Measurements from ENCODE around the gene NMB.
"Not testable (repeated sequence)": the region's sequence is repeated elsewhere in the genome, so short reads cannot be mapped to it uniquely, and the experiment has no call there.

NMB gene

GRCh38 chr15:84654689-84655453 is 3.1 kb downstream of the NMB start:
- DNase-seq (ENCODE audit: low spot score): peak; percentile 85

DNA sequence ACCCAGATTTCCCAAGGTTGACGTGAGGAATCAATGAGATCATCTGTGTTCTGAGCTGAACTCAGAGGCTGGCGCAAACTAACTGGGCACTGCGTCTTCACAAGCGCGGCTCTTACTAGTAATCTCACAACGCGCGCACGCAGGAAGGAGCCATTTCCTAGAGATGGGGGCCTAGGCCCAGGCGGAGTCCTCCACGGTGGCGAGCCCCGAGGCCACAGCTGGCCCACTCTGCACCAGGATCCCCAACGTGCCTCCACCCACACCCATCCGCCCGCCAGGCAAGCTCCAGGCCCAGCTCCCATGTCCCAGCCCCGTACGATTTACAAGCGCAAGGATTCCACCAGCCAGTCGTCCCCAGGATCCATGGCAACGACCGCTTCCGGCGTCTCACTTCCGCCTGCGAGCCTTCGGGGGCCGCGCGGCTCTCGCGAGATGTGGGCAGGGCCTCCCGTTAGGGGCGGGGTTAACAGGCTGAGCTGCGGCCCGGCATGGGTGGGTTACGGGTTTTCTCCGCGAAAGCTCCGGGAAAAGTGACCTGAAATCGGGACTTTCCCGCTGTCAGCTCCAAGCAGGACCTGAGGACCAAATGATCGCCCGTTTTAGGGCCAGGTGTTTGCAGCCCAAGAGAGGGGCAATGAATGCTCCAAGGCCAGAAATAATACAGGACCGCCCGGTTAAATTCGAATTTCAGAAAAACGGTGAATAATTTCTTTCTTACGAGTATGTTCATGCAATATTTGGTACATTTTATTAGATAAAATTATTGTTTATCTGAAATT is 3.9 kb downstream of the NMB start, which contains the start of gene WDR73:
WDR73 (minus strand) TSS at position 374 of the 779 bp plus-strand sequence; CDS start at position 365, 9 bp downstream.
- peak; percentile 96 for DNase-seq (ENCODE audit: low spot score)

GRCh38 chr15:84653584-84653909 is 4.5 kb downstream of the NMB start:
- DNase-seq (ENCODE audit: low spot score): no peak

DNA sequence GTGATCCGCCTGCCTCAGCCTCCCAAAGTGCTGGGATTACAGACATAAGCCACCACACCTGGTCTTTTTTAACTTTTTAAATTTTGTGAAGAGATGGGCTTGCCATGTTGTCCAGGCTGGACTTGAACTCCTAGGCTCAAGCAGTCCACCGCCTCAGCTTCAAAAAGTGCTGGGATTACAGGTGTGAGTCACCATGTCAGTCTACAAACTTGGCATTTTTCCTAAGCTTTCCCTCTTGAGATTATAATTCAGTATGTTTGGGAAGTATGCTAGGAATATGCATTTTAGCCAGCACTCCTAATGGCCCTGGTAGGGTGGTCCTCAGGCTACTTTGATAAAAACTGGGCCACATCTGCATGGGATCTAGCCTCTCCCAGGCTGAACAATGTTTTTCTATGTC is 8.3 kb downstream of the NMB start:
- no peak for DNase-seq (ENCODE audit: low spot score)

GRCh38 chr15:84648539-84648938 is 9.5 kb downstream of the NMB start:
- DNase-seq (ENCODE audit: low spot score): no peak

- DNase-seq (ENCODE audit: low spot score): no peak
These were observed 10.3 kb downstream of the NMB start for GRCh38 chr15:84647726-84648125.

DNA sequence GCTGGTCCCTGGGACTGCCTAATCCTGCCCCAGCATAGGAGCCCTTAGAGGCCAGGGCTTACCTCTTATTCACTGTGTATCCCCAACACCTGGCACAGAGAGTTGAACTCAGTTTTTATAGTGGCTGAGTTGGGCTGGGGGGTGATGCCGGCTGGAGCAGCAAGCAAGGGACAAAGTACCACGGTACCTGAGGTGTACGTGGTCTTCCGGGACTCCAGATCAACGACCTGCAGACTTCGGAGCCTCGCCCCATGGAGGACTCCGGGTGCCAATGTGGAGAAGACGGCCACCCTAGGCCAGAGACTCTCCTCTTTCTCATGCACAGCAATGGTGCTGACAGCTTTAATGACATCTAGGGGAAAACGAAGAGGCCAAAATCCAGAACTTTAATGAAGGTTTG is 12.0 kb downstream of the NMB start:
- no peak for DNase-seq (ENCODE audit: low spot score)

DNA sequence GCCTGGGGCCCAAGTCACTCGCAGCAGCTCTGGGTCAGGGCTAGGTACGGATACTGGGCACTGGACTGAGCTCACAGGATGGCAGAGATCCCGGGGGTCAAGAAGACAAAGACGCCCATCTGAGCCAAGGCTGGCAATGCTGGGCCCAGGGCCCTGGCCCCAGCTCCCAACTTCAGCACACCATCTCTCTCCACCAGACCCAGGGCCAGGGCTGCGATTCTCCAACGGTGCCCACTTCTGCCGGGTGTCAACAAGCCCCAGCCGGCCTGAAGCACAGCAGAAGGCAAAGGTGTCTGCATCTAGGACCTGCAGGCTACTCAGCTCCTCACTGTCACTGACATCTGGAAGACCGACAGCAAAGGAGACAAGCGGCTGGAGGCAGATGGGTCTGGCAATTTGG is 12.5 kb downstream of the NMB start:
- no peak for DNase-seq (ENCODE audit: low spot score)

- DNase-seq (ENCODE audit: low spot score): no peak
These were observed 14.2 kb downstream of the NMB start for GRCh38 chr15:84643838-84644237.

- DNase-seq (ENCODE audit: low spot score): not testable (repeated sequence)
These were observed 15.4 kb downstream of the NMB start for GRCh38 chr15:84642640-84643039.

DNA sequence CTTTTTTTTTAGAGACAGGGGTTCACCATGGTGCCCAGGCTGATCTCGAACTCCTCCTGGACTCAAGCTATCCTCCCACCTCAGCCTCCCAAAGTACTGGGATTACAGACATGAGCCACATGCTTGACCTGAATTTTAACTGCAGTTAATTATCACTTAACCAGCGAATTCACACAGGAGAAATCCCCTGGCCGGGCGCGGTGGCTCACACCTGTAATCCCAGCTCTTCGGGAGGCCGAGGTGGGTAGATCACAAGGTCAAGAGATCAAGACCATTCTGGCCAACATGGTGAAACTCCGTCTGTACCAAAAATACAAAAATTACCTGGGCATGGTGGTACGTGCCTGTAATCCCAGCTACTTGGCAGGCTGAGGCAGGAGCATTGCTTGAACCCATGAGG is 16.1 kb downstream of the NMB start:
- not testable (repeated sequence) for DNase-seq (ENCODE audit: low spot score)

DNA sequence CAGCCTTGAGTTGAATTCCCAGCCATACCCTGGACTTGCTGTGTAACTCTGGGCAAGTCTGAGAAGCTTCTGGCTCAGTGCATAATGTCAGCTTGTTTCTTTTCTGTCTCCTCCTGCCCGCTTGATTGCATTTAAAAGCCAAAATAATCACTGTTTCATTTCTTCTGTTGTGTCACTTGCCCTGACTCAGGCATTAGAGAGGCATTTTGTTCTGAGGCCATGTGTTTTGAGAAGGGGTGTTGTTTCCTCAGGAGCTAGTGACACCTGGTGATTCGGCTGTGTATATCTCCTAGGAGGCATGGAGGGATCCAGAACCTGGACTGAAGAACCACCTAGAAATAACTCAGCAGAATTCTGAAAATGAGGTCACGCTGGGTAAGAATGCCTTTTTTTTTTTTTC is 19.9 kb downstream of the NMB start:
- no peak for DNase-seq (ENCODE audit: low spot score)

- DNase-seq (ENCODE audit: low spot score): no peak
These were observed 23.7 kb downstream of the NMB start for GRCh38 chr15:84634228-84634837.

DNA sequence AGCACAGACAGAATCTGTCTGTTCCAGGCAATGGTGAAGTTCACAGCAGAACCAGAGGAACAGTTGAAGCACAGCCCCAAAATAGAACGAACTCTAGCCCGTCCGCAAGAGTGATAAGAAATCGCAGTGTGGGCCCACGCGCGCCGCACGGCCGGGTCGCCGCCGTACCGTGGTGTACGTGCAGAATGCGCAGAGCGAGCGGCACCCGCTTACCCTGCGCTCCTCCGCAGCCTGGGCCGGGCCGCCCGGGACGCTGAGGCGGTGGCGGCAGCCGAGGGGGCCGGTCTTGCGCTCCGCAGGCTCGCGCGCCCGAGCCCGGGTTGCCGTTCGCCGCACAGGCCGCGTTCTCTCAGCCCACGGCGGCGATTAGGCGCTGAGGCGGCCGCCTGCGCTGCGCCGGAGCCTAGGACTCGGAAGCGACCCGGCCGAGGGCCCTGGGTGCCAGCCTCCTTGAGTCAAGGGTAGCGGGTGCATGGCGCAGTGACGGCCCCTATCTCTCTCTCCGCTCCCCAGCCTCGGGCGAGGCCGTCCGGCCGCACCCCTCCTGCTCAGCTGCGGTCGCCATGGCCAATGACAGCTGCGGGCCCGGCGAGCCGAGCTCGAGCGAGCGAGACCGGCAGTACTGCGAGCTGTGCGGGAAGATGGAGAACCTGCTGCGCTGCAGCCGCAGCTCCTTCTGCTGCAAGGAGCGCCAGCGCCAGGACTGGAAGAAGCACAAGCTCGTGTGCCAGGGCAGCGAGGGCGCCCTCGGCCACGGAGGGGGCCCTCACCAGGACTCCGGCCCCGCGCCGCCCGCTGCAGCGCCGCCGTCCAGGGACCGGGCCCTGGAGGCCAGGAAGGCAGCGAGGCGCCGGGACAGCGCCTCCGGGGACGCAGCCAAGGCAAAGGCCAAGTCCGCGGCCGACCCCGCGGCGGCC is 24.4 kb downstream of the NMB start:
- peak; percentile 79 for DNase-seq (ENCODE audit: low spot score)

- DNase-seq (ENCODE audit: low spot score): no peak
These were observed 26.2 kb downstream of the NMB start for GRCh38 chr15:84631706-84632272.

GRCh38 chr15:84629033-84629432 is 29.0 kb downstream of the NMB start:
- DNase-seq (ENCODE audit: low spot score): no peak

DNA sequence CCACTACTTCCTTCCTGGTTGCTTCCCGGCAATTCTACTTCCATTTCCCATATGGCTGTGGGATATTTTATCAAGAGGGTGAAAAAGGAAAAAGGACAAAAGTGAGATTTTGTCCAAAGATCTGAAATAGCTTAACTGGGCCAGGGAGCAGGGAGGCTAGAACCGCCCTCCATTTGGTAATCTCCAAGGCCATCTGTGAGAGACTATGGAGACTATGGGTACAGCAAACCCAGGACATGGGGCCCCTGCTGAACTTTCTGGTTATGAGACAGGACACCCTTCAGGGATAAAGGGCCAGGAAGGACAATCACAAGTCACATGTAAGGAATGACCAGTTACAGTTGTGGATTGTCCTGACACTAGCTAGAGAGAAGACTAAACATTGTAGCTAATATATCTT is 32.9 kb downstream of the NMB start:
- DNase-seq (ENCODE audit: low spot score): no peak

GRCh38 chr15:84624359-84624758 is 33.6 kb downstream of the NMB start:
- no peak for DNase-seq (ENCODE audit: low spot score)

DNA sequence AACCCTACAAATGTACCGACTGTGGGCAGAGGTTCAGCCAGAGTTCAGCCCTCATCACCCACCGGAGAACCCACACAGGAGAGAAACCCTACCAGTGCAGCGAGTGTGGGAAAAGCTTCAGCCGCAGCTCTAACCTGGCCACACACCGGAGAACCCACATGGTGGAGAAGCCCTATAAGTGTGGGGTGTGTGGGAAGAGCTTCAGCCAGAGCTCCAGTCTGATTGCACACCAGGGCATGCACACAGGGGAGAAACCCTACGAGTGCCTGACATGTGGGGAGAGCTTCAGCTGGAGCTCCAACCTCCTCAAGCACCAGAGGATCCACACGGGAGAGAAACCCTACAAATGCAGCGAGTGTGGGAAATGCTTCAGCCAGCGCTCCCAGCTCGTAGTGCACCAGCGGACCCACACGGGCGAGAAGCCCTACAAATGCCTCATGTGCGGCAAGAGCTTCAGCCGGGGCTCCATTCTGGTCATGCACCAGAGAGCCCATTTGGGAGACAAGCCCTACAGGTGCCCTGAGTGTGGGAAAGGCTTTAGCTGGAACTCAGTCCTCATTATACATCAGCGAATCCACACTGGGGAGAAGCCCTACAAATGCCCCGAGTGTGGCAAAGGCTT is 36.5 kb downstream of the NMB start:
- DNase-seq (ENCODE audit: low spot score): no peak

DNA sequence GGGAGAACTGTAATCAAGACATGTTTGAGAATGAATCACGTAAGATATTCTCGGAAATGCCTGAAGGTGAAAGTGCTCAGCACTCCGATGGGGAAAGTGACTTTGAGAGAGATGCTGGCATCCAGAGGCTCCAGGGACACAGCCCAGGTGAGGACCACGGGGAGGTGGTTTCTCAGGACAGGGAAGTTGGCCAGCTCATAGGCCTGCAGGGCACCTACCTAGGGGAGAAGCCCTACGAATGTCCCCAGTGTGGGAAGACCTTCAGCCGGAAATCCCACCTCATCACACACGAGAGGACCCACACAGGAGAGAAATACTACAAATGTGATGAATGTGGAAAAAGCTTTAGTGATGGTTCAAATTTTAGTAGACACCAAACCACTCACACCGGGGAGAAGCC is 37.4 kb downstream of the NMB start:
- DNase-seq (ENCODE audit: low spot score): no peak

- no peak for DNase-seq (ENCODE audit: low spot score)
These were observed 41.8 kb downstream of the NMB start for GRCh38 chr15:84616235-84616634.

Data from D341Med (cell line).